Measurements from ENCODE around the gene EVA1B. TPM values are rescaled to one million over a fixed set of nuclear protein-coding genes. Genes with fewer than 3 reads are reported as not detected.

EVA1B gene
- total RNA-seq, 1 experiment from 2014 or later: 25.1 TPM

GRCh38 chr1:36298640-36299039, 24.8 kb downstream of the EVA1B start:
- POLR2A ChIA-PET: interaction anchor here (1.7 to 2.0 kb wide), 2 partner anchors 88 to 102 kb away, joined by 3 to 7 read pairs; no protein-coding TSS in a partner anchor
- BruUV-seq (replicated peaks): no TSS peak
- Histone ChIP-seq H3K9me3 (ENCODE audit: control insufficient read depth in 1 of 2, insufficient read depth in 1 of 2, low read depth in 1 of 2, low read length in 2 of 2) (no peaks in the 10 kb centered on the region), H3K9me2 (ENCODE audit: insufficient read depth) (no peaks in the 10 kb centered on the region), H3K9ac (ENCODE audit: low read length) (no peak overlapping the region), H4K20me1 (ENCODE audit: insufficient read depth) (no peaks in the 10 kb centered on the region), H3K27ac (ENCODE audit: low read depth, low read length) (no peak overlapping the region), H3K27me3 (ENCODE audit: insufficient read depth, low read length) (no peaks in the 10 kb centered on the region), H2AFZ (ENCODE audit: low read depth, low read length, poor library complexity, severe bottlenecking) (no peak overlapping the region), H3K36me3 (ENCODE audit: control insufficient read depth in 1 of 2, insufficient read depth in 2 of 2, low read length in 2 of 2) (peaks cover 54 to 76% of the 10 kb centered on the region in 2 experiments), H3K4me1 (ENCODE audit: control insufficient read depth in 1 of 2, insufficient read depth in 2 of 2, low read length in 2 of 2) (peaks cover 9 to 28% of the 10 kb centered on the region in 2 experiments), H3K79me2 (ENCODE audit: insufficient read depth, low read length) (peaks cover 38% of the 10 kb centered on the region; the same call in 1 of the 2 replicates), H3K4me2 (ENCODE audit: low read length) (no peak overlapping the region), H3K4me3 (replicated peaks in 1 of 2; ENCODE audit: low read depth in 1 of 2, low read length in 2 of 2) (no peak overlapping the region)
- no peak for TF ChIP-seq CEBPB (IDR thresholded peaks at IDR 0.05; ENCODE audit: low read depth)
- TF ChIP-seq SRF (IDR thresholded peaks at IDR 0.05; ENCODE audit: low read depth): no peak
- TF ChIP-seq EGR1 (IDR thresholded peaks at IDR 0.05; ENCODE audit: low read depth): no peak
- TF ChIP-seq ZBTB33 (IDR thresholded peaks at IDR 0.05; ENCODE audit: extremely low read depth, insufficient replicate concordance, low read length): no peak
- no peak for TF ChIP-seq POLR2AphosphoS5 (IDR thresholded peaks at IDR 0.05; ENCODE audit: low read depth, low read length)
- TF ChIP-seq JUND (IDR thresholded peaks at IDR 0.05): no peak
- TF ChIP-seq RAD21 (IDR thresholded peaks at IDR 0.05; ENCODE audit: low read depth): no peak
- TF ChIP-seq SIN3A (IDR thresholded peaks at IDR 0.05; ENCODE audit: low read depth): no peak
- no peak for TF ChIP-seq ZFX (IDR thresholded peaks at IDR 0.05)
- no peak for TF ChIP-seq ATF3 (IDR thresholded peaks at IDR 0.05)
- TF ChIP-seq MAX (IDR thresholded peaks at IDR 0.05): no peak
- TF ChIP-seq TCF7L2 (IDR thresholded peaks at IDR 0.05; ENCODE audit: borderline replicate concordance, extremely low read depth, insufficient read depth, insufficient read length): no peak
- TF ChIP-seq YY1 (IDR thresholded peaks at IDR 0.05; ENCODE audit: extremely low read depth, insufficient replicate concordance, low read depth, low read length): no peak
- no peak for TF ChIP-seq SP1 (IDR thresholded peaks at IDR 0.05; ENCODE audit: low read depth)
- no peak for TF ChIP-seq EZH2 (IDR thresholded peaks at IDR 0.05)
- TF ChIP-seq ELF1 (IDR thresholded peaks at IDR 0.05; ENCODE audit: borderline replicate concordance, low read depth): no peak
- TF ChIP-seq CBX3 (IDR thresholded peaks at IDR 0.05; ENCODE audit: low read depth): no peak
- TF ChIP-seq CTCF (IDR thresholded peaks at IDR 0.05 in 2 of 3, conservative IDR thresholded peaks at IDR 0.05 in 1 of 3; ENCODE audit: borderline replicate concordance in 1 of 3, insufficient read depth in 1 of 3, low read depth in 2 of 3, low read length in 2 of 3): no peak
- no peak for TF ChIP-seq POLR2A (IDR thresholded peaks at IDR 0.05; ENCODE audit: borderline replicate concordance, extremely low read depth, insufficient read depth, insufficient read length)
- DNase-seq (ENCODE audit: low read depth, low spot score): no peak
- CTCF ChIA-PET: interaction anchor here (2.2 kb wide), 1 partner anchor 13 kb away, joined by 17 read pairs; no protein-coding TSS in a partner anchor
- no peak for ATAC-seq
- intact Hi-C loops (cut with micrococcal nuclease): no loop called here
- RAD21 ChIA-PET (ENCODE audit: low non-redundant PET in 1 of 2, low total read pairs in 2 of 2, uncharacterized antibody in 2 of 2, unreplicated experiment in 2 of 2): no interaction called here
